ENCODE results near the gene EXOSC10. TPM values are rescaled to one million over a fixed set of nuclear protein-coding genes. Genes with fewer than 3 reads are reported as not detected.

Gene EXOSC10
- total and polyA plus RNA-seq, 2 experiments from 2014 or later: 47.0 to 47.2 TPM

- Histone ChIP-seq H3K9me3 (ENCODE audit: low read depth) (no peaks in the 10 kb centered on the region), H3K4me2 (no peak overlapping the region), H3K9me2 (replicated peaks; ENCODE audit: insufficient read depth) (no peaks in the 10 kb centered on the region), H2AFZ (no peak overlapping the region), H3K4me3 (no peak overlapping the region), H3K27me3 (no peaks in the 10 kb centered on the region), H3K27ac (no peak overlapping the region), H3K36me3 (replicated peaks; ENCODE audit: insufficient read depth, low read depth) (no peaks in the 10 kb centered on the region), H3K4me1 (ENCODE audit: insufficient read depth) (no peaks in the 10 kb centered on the region), H4K20me1 (ENCODE audit: insufficient read depth, poor library complexity, severe bottlenecking) (peaks cover 3% of the 10 kb centered on the region), H3K79me2 (no peaks in the 10 kb centered on the region)
- TF ChIP-seq EZH2phosphoT487 (IDR thresholded peaks at IDR 0.05; ENCODE audit: low read depth, severe bottlenecking, unreplicated experiment): no peak
- no peak for TF ChIP-seq EZH2 (IDR thresholded peaks at IDR 0.05; ENCODE audit: borderline replicate concordance)
- no peak for TF ChIP-seq CTCF (IDR thresholded peaks at IDR 0.05; ENCODE audit: poor library complexity)
- no peak for DNase-seq (ENCODE audit: low spot score)
- 92% methylated on average over 3 of the region's 3 CpGs for WGBS (ENCODE audit: low lambda C conversion rate, missing lambda C conversion rate)
Observed at GRCh38 chr1:11114966-11115365, 15.3 kb upstream of the EXOSC10 start.

- Histone ChIP-seq H3K27ac (no peak overlapping the region), H2AFZ (no peak overlapping the region), H3K4me3 (no peak overlapping the region), H3K27me3 (no peaks in the 10 kb centered on the region), H3K9me2 (replicated peaks; ENCODE audit: insufficient read depth) (no peaks in the 10 kb centered on the region), H3K36me3 (replicated peaks; ENCODE audit: insufficient read depth, low read depth) (no peaks in the 10 kb centered on the region), H3K4me1 (ENCODE audit: insufficient read depth) (no peaks in the 10 kb centered on the region), H3K4me2 (no peak overlapping the region), H3K79me2 (no peaks in the 10 kb centered on the region), H4K20me1 (ENCODE audit: insufficient read depth, poor library complexity, severe bottlenecking) (no peaks in the 10 kb centered on the region), H3K9me3 (ENCODE audit: low read depth) (no peaks in the 10 kb centered on the region)
- DNase-seq (ENCODE audit: low spot score): no peak
- 82% methylated on average over 7 of the region's 7 CpGs for WGBS (ENCODE audit: low lambda C conversion rate, missing lambda C conversion rate)
- TF ChIP-seq EZH2phosphoT487 (IDR thresholded peaks at IDR 0.05; ENCODE audit: low read depth, severe bottlenecking, unreplicated experiment): no peak
- no peak for TF ChIP-seq EZH2 (IDR thresholded peaks at IDR 0.05; ENCODE audit: borderline replicate concordance)
- TF ChIP-seq CTCF (IDR thresholded peaks at IDR 0.05; ENCODE audit: poor library complexity): no peak
Observed at GRCh38 chr1:11109047-11109760, 9.5 kb upstream of the EXOSC10 start.

GRCh38 chr1:11107599-11107998 lies 7.9 kb upstream of the EXOSC10 start:
- no peak overlapping the region for H2AFZ ChIP-seq
- no peak overlapping the region for H3K4me3 ChIP-seq
- DNase-seq (ENCODE audit: low spot score): no peak
- no peaks in the 10 kb centered on the region for H3K9me3 ChIP-seq (ENCODE audit: low read depth)
- H3K36me3 ChIP-seq (replicated peaks; ENCODE audit: insufficient read depth, low read depth): no peaks in the 10 kb centered on the region
- no peaks in the 10 kb centered on the region for H3K79me2 ChIP-seq
- H3K4me1 ChIP-seq (ENCODE audit: insufficient read depth): no peaks in the 10 kb centered on the region
- H3K27me3 ChIP-seq: no peaks in the 10 kb centered on the region
- no peaks in the 10 kb centered on the region for H3K9me2 ChIP-seq (replicated peaks; ENCODE audit: insufficient read depth)
- H4K20me1 ChIP-seq (ENCODE audit: insufficient read depth, poor library complexity, severe bottlenecking): no peaks in the 10 kb centered on the region
- WGBS (ENCODE audit: low lambda C conversion rate, missing lambda C conversion rate): 95% methylated on average over 5 of the region's 5 CpGs
- TF ChIP-seq CTCF (IDR thresholded peaks at IDR 0.05; ENCODE audit: poor library complexity) (no peak), EZH2phosphoT487 (IDR thresholded peaks at IDR 0.05; ENCODE audit: low read depth, severe bottlenecking, unreplicated experiment) (no peak), EZH2 (IDR thresholded peaks at IDR 0.05; ENCODE audit: borderline replicate concordance) (no peak)
- no peak overlapping the region for H3K27ac ChIP-seq
- H3K4me2 ChIP-seq: no peak overlapping the region

Measured in hepatocyte (in vitro differentiated cells).